Left ventricle myocardium inferior (tissue), 1 donor: ENCODE measurements around the gene APOA1. TPM values are rescaled to one million over a fixed set of nuclear protein-coding genes. Genes with fewer than 3 reads are reported as not detected.
"Not testable (repeated sequence)": the region's sequence is repeated elsewhere in the genome, so short reads cannot be mapped to it uniquely, and the experiment has no call there.

Experiments
- DNase-seq: peaks from one replicate; pipeline ENCODE4 v3.0.0-alpha.2; 2020
- H3K27ac ChIP-seq: fragments of 200-600 bp; replicated peaks from 2 replicates; pipeline ENCODE4 v1.8.0; 2021
- H3K27me3 ChIP-seq: fragments of 200-600 bp; 2 replicates; pipeline ENCODE4 v1.8.0; 2021; ENCODE audit warnings: low read depth
- H3K36me3 ChIP-seq: fragments of 200-600 bp; 2 replicates; pipeline ENCODE4 v1.8.0; 2021
- H3K4me1 ChIP-seq: fragments of 200-600 bp; 2 replicates; pipeline ENCODE4 v1.8.0; 2021
- H3K4me3 ChIP-seq: fragments of 200-600 bp; 2 replicates; pipeline ENCODE4 v1.8.0; 2021; ENCODE audit warnings: mild to moderate bottlenecking, moderate library complexity
- H3K9me3 ChIP-seq: fragments of 200-600 bp; replicated peaks from 2 replicates; pipeline ENCODE4 v1.8.0; 2021
- CTCF ChIP-seq: fragments of 200-600 bp; IDR thresholded peaks from 2 replicates; pipeline ENCODE4 v1.8.0; 2021; ENCODE audit warnings: antibody characterized with exemption, mild to moderate bottlenecking, borderline replicate concordance
- intact Hi-C: fragments of 100-400 bp; cut with micrococcal nuclease; formaldehyde crosslinking; loops from one replicate; pipeline ENCODE4 v1.11.0; 2022
- total RNA-seq: library from RNA; stranded (reverse); fragmentation: NEBNext Ultra II Directional; extraction: Animal tissue kit (Norgen Biotek cat#: 25700); gene quantifications from one replicate; pipeline ENCODE4 v1.2.1, GENCODE V29; 2021
- donor health status: DM: no; HTN: yes; CAD: no; lungs with severe emphysema.

Gene APOA1
- total RNA-seq, 1 donor from 2014 or later = 62.6 TPM

GRCh38 chr11:116808262-116809175 lies 28.9 kb downstream of the APOA1 start:
- no peaks in the 10 kb centered on the region for H3K9me3 ChIP-seq
- H3K4me1 ChIP-seq = no peaks in the 10 kb centered on the region
- no peak overlapping the region for H3K27ac ChIP-seq
- no peak for DNase-seq
- no peaks in the 10 kb centered on the region for H3K27me3 ChIP-seq
- TF ChIP-seq CTCF = no peak
- intact Hi-C loops = no loop called here
- no peak overlapping the region for H3K4me3 ChIP-seq
- H3K36me3 ChIP-seq = no peaks in the 10 kb centered on the region

GRCh38 chr11:116807601-116808261 lies 29.7 kb downstream of the APOA1 start:
- Histone ChIP-seq H3K27me3 (no peaks in the 10 kb centered on the region), H3K27ac (no peak overlapping the region), H3K4me1 (no peaks in the 10 kb centered on the region), H3K36me3 (no peaks in the 10 kb centered on the region), H3K9me3 (no peaks in the 10 kb centered on the region), H3K4me3 (no peak overlapping the region)
- intact Hi-C loops = no loop called here
- no peak for DNase-seq
- no peak for TF ChIP-seq CTCF

GRCh38 chr11:116804001-116804400 lies 33.4 kb downstream of the APOA1 start:
- no peaks in the 10 kb centered on the region for H3K36me3 ChIP-seq
- intact Hi-C loops = no loop called here

GRCh38 chr11:116801662-116802061 lies 35.8 kb downstream of the APOA1 start:
- H3K27ac ChIP-seq, H3K36me3 ChIP-seq, intact Hi-C loops, H3K27me3 ChIP-seq, H3K9me3 ChIP-seq, DNase-seq, H3K4me3 ChIP-seq: not testable (repeated sequence)
- H3K4me1 ChIP-seq = peaks cover 10% of the 10 kb centered on the region

More at GRCh38 chr11:116804001-116804400, 33.4 kb downstream of the APOA1 start:
- no peak for TF ChIP-seq CTCF
- no peak overlapping the region for H3K27ac ChIP-seq
- H3K27me3 ChIP-seq = no peaks in the 10 kb centered on the region
- H3K9me3 ChIP-seq = no peaks in the 10 kb centered on the region
- DNase-seq = no peak
- no peaks in the 10 kb centered on the region for H3K4me1 ChIP-seq
- no peak overlapping the region for H3K4me3 ChIP-seq

- no peak for DNase-seq
- intact Hi-C loops = no loop called here
- Histone ChIP-seq H3K36me3 (no peaks in the 10 kb centered on the region), H3K4me3 (no peak overlapping the region), H3K27me3 (no peaks in the 10 kb centered on the region), H3K27ac (no peak overlapping the region), H3K9me3 (no peaks in the 10 kb centered on the region), H3K4me1 (peaks cover 10% of the 10 kb centered on the region)
- TF ChIP-seq CTCF = no peak
Observed at GRCh38 chr11:116800610-116801009, 36.8 kb downstream of the APOA1 start.

GRCh38 chr11:116798368-116798767 lies 39.1 kb downstream of the APOA1 start:
- DNase-seq = no peak
- no peaks in the 10 kb centered on the region for H3K36me3 ChIP-seq
- no peaks in the 10 kb centered on the region for H3K27me3 ChIP-seq
- no peaks in the 10 kb centered on the region for H3K9me3 ChIP-seq
- H3K27ac ChIP-seq = no peak overlapping the region
- no peak for TF ChIP-seq CTCF
- peaks cover 10% of the 10 kb centered on the region for H3K4me1 ChIP-seq
- H3K4me3 ChIP-seq = no peak overlapping the region
- intact Hi-C loops = no loop called here
